Measurements from ENCODE around the gene SPSB1.

GRCh38 chr1:9366298-9366697 lies 73.6 kb downstream of the SPSB1 start:
- TF ChIP-seq, protein P1, sequence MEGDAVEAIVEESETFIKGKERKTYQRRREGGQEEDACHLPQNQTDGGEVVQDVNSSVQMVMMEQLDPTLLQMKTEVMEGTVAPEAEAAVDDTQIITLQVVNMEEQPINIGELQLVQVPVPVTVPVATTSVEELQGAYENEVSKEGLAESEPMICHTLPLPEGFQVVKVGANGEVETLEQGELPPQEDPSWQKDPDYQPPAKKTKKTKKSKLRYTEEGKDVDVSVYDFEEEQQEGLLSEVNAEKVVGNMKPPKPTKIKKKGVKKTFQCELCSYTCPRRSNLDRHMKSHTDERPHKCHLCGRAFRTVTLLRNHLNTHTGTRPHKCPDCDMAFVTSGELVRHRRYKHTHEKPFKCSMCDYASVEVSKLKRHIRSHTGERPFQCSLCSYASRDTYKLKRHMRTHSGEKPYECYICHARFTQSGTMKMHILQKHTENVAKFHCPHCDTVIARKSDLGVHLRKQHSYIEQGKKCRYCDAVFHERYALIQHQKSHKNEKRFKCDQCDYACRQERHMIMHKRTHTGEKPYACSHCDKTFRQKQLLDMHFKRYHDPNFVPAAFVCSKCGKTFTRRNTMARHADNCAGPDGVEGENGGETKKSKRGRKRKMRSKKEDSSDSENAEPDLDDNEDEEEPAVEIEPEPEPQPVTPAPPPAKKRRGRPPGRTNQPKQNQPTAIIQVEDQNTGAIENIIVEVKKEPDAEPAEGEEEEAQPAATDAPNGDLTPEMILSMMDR (IDR thresholded peaks at IDR 0.05), result no peak
- no peak for TF ChIP-seq POLR2A (IDR thresholded peaks at IDR 0.05)

Data from uterus (tissue), 2 donors.